Right cardiac atrium (tissue), 5 donors: ENCODE results near the gene FBH1. TPM values are rescaled to one million over a fixed set of nuclear protein-coding genes. Genes with fewer than 3 reads are reported as not detected.
"Not testable (repeated sequence)": the region's sequence is repeated elsewhere in the genome, so short reads cannot be mapped to it uniquely, and the experiment has no call there.

Experiments used
- ATAC-seq, 2 donors: fragments of 200-7000 bp; cut with Tn5 transposase; one replicate each; pipeline versions ENCODE4 v1.8.0 to v1.9.1; 2020; ENCODE audit warnings: moderate library complexity in 2 of 2, mild to moderate bottlenecking in 1 of 2
- DNase-seq, 3 donors: peaks; one replicate each; pipeline ENCODE4 v3.0.0-alpha.2; 2020
- H3K27ac ChIP-seq: one replicate; pipeline ENCODE4 v1.5.1; 2013; ENCODE audit warnings: mild to moderate bottlenecking, low read length, control low read depth, moderate library complexity
- H3K27me3 ChIP-seq: one replicate; pipeline ENCODE4 v1.6.1; 2013; ENCODE audit not compliant: control insufficient read depth, insufficient read depth
- H3K4me1 ChIP-seq: one replicate; pipeline ENCODE4 v1.6.1; 2013; ENCODE audit warnings: low read length; ENCODE audit not compliant: control insufficient read depth, insufficient read depth
- H3K4me3 ChIP-seq: one replicate; pipeline ENCODE4 v1.5.1; 2013; ENCODE audit warnings: low read length, control low read depth
- H3K9me3 ChIP-seq: one replicate; pipeline ENCODE4 v1.6.1; 2013; ENCODE audit warnings: low read length; ENCODE audit not compliant: control insufficient read depth
- WGBS: extraction: QIAGEN DNeasy Blood & Tissue Kit; methylation state at CpG from one replicate; pipeline ENCODE4 v1.1.7; 2013; 5-methylcytosine and 5-hydroxymethylcytosine counted together
- intact Hi-C, 4 donors: fragments of 100-400 bp; cut with DNase I; formaldehyde crosslinking; loops; one replicate each; pipeline versions ENCODE4 v1.11.0 to v1.14.0; 2022 to 2023
- long read RNA-seq, 4 donors: library from polyadenylated mRNA; unstranded; transcript quantifications; one replicate each; pipeline ENCODE4 v2.0.0, GENCODE V29; 2020 to 2021
- polyA plus RNA-seq: library from polyadenylated mRNA; stranded (reverse); fragments of 200-250 nt; gene quantifications from one replicate; pipeline ENCODE4 v1.2.3, GENCODE V29; 2013
- total RNA-seq, 4 donors: library from RNA; stranded (reverse); fragmentation: NEBNext Ultra II Directional; extraction: Animal tissue kit (Norgen Biotek cat#: 25700); gene quantifications; one replicate each; pipeline ENCODE4 v1.2.1, GENCODE V29; 2021
- donor health status: healthy with polysubstance abuse.
- donor health status: DM: no; HTN: yes; CAD: no.
- donor health status: DM: no; HTN: no; CAD: no.
- donor health status: DM: no; HTN: yes; CAD: no; lungs with severe emphysema.
- donor health status: DM: yes; HTN: yes; CAD: no.

Gene FBH1
- total RNA-seq (10 to 100 TPM; 75.6 to 82.1 (median 77.4) TPM), polyA plus RNA-seq (49.3 TPM)
- long read RNA-seq, donor 1, transcript FBH1-201 (21 exons, 3,560 nt), result major isoform, 116 of 232 reads
- long read RNA-seq, donor 1, partial matches to known transcripts, result 59 of 232 reads
- long read RNA-seq, donor 1, other reads (novel, unspliced or antisense), result 56 of 232 reads
- long read RNA-seq, donor 2, transcript FBH1-201 (21 exons, 3,560 nt), result major isoform, 65 of 109 reads
- long read RNA-seq, donor 2, partial matches to known transcripts, result 22 of 109 reads
- long read RNA-seq, donor 2, other reads (novel, unspliced or antisense), result 22 of 109 reads
- long read RNA-seq, donor 3, transcript FBH1-201 (21 exons, 3,560 nt), result major isoform, 79 of 156 reads
- long read RNA-seq, donor 3, partial matches to known transcripts, result 32 of 156 reads
- long read RNA-seq, donor 3, other reads (novel, unspliced or antisense), result 42 of 156 reads
- long read RNA-seq, donor 4, transcript FBH1-201 (21 exons, 3,560 nt), result major isoform, 39 of 85 reads
- long read RNA-seq, donor 4, partial matches to known transcripts, result 20 of 85 reads
- long read RNA-seq, donor 4, other reads (novel, unspliced or antisense), result 26 of 85 reads

DNA sequence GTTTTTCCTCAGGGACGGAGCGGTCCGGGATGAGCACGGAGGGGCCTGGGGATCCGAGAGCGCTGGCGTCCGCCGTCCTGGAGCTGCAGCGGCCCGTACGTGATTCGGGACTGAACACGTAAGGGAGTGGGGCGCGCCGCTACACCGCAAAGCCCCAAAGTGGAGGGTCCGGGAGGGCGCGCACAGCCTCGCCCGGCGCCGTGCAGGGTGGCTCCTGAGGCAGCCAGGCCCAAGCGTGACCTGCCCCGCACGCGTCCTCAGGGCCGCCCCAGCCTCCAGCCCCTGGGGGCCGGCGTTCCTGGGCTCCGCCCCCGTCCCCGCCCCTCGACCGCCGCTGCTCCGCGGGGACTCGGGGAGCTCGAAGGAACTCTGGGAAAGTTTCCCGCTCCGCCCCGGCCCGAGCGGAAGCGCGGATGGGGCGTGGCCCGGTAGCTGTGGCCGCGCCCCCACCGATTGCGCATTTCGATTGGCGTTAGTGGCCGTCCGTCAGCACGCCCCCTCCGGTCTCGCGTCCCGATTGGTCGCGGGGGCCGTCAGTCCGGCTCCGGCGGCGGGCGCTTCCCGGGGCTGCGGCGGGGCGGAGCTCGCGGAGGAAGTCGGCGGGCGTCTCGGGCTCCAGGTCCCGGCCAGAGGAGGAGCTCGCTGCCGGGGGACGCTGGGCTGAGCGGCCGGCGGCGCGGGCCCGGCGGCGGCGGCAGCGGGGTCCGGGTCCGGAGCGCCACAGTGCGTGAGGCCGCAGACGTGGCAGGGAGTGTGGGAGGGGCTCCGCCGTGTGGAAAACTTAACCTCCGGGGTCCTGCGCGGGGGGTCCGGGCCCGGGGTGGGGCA, at the start of gene FBH1, which contains the start of gene ANKRD16:
Gene FBH1, plus strand, starts transcription at position 620 of the 828 bp plus-strand sequence. Its CDS starts 103 bp downstream, at position 723.
Gene ANKRD16, minus strand, starts transcription at position 270 of the 828 bp plus-strand sequence. CDS start 539 bp downstream, outside the sequence.
- peak; percentile 97 for ATAC-seq
- Histone ChIP-seq H3K4me1 (peaks cover 5% of the 10 kb centered on the region), H3K27me3 (no peaks in the 10 kb centered on the region), H3K4me3 (peak within 1 kb of the TSS; percentile 95), H3K27ac (peak within 1 kb of the TSS; percentile 83), H3K9me3 (no peaks in the 10 kb centered on the region)
- intact Hi-C loops, result loop anchor here in 1 of 4 donors (5.0 kb wide), 1 partner anchor 78 kb away; the partner anchor contains the start of gene GDI2
- DNase-seq, result peak; percentile 99 to 100 (median 99)
- WGBS, result under 1% methylated on average over 109 of the region's 109 CpGs

GRCh38 chr10:5840314-5841307, 49.4 kb upstream of the FBH1 start:
- DNase-seq (peak; percentile 63 to 75 (median 74)), ATAC-seq (peak; percentile 77 to 79)
- WGBS, result 34% methylated on average over 40 of the region's 40 CpGs
- Histone ChIP-seq H3K9me3 (no peaks in the 10 kb centered on the region), H3K27me3 (no peaks in the 10 kb centered on the region), H3K27ac (no peak overlapping the region), H3K4me3 (no peak overlapping the region), H3K4me1 (no peaks in the 10 kb centered on the region)
- intact Hi-C loops, result no loop called here

DNA sequence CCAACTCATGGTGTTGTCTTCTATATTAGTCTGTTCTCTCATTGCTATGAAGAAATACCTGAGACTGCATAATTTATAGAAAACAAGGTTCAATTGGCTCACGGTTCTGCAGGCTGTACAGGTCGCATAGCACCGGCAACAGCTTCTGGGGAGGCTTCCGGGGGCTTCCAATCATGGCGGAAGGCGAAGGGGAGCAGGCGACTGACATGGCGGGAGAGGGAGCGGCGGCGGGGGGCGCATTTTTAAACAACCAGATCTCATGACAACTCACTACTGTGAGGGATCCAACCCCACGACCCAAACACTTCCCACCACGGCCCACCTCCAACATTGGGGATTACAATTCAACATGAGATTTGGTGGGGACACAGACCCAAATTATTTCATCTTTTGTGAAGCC, 48.1 kb upstream of the FBH1 start:
- ATAC-seq (no peak), DNase-seq (no peak)
- Histone ChIP-seq H3K4me1 (no peaks in the 10 kb centered on the region), H3K27ac (no peak overlapping the region), H3K4me3 (no peak overlapping the region), H3K9me3 (no peaks in the 10 kb centered on the region), H3K27me3 (no peaks in the 10 kb centered on the region)
- intact Hi-C loops, result no loop called here
- 94% methylated on average over 14 of the region's 14 CpGs for WGBS

DNA sequence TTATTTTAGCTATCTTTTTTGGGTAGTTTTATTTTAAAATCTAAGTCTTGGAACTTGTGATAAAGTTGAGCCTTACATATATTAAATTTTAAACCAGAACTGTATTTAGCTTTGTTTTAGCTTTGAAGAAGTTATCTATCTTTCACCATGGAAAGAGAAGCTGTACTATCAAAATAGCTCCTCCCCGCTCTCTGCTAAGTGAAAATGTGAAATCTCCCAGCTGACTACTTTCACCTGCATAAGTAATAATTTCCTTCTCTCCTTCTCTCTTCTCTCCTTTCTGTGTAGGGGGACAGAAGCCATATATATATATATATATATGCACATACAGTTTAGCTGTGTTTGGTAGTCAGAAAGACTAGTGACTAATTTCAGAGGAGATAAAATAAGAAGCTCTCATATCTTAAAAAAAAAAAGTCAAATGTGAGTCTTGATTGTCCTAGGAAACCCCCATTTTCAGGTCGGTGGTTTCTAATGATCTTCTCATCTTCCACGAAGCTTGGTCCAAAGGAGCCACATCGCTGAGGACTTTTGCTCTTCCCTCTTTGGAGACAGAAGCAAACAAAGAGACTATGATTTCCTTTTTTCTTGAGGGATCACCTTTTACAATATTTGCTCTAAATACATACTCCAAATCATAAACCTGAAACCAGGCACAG, 46.2 kb upstream of the FBH1 start:
- Histone ChIP-seq H3K4me1 (no peaks in the 10 kb centered on the region), H3K27me3 (no peaks in the 10 kb centered on the region), H3K27ac (no peak overlapping the region), H3K4me3 (no peak overlapping the region), H3K9me3 (no peaks in the 10 kb centered on the region)
- WGBS, result 65% methylated on average over 4 of the region's 4 CpGs
- ATAC-seq (no peak), DNase-seq (no peak)
- intact Hi-C loops, result no loop called here

- ATAC-seq, result no peak
- no peaks in the 10 kb centered on the region for H3K9me3 ChIP-seq
- no peaks in the 10 kb centered on the region for H3K27me3 ChIP-seq
- no peak overlapping the region for H3K27ac ChIP-seq
- no peak overlapping the region for H3K4me3 ChIP-seq
- 61% methylated on average over 13 of the region's 13 CpGs for WGBS
- no peak for DNase-seq
- intact Hi-C loops, result no loop called here
- H3K4me1 ChIP-seq, result no peaks in the 10 kb centered on the region
Measured at GRCh38 chr10:5844345-5845055, 45.5 kb upstream of the FBH1 start.

DNA sequence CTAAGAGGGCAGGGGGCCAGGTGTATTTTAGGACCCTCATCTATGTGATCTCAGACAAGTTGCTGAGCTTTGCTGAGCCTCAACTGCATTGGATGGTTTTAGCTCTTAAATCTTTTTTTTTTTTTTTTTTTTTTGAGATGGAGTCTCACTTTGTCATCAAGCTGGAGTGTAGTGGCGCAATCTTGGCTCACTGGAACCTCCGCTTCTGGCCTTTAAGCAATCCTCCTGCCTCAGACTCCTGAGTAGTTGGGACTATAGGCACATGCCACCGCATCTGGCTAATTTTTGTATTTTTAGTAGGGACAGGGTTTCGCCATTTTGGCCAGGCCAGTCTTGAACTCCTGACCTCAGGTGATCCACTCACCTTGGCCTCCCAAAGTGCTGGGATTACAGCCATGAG, 43.4 kb upstream of the FBH1 start:
- peak in 1 of 2 donors; percentile 11 for ATAC-seq
- 97% methylated on average over 4 of the region's 4 CpGs for WGBS
- H3K9me3 ChIP-seq, H3K27ac ChIP-seq, H3K4me1 ChIP-seq, H3K4me3 ChIP-seq, intact Hi-C loops, H3K27me3 ChIP-seq, DNase-seq: not testable (repeated sequence)

DNA sequence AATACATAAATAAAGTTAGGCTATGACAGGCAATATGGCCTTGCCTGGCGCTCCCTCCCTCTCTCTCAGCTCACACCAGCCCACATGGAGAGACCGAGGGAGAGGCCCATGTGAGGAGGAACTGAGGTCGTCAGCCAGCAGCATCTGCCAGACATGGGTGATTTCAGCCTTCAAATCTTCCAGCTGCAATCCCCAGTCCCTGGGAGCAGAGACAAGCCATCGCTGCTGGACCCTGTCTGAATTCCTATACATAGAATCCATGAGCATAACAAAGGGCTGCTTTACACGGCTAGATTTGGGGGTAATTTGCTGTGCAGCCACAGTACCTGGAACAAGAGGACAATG, 35.9 kb upstream of the FBH1 start:
- ATAC-seq, result no peak
- H3K27ac ChIP-seq, result no peak overlapping the region
- no peaks in the 10 kb centered on the region for H3K4me1 ChIP-seq
- no peak for DNase-seq
- intact Hi-C loops, result no loop called here
- no peaks in the 10 kb centered on the region for H3K9me3 ChIP-seq
- 64% methylated on average over 5 of the region's 5 CpGs for WGBS
- no peaks in the 10 kb centered on the region for H3K27me3 ChIP-seq
- H3K4me3 ChIP-seq, result no peak overlapping the region

DNA sequence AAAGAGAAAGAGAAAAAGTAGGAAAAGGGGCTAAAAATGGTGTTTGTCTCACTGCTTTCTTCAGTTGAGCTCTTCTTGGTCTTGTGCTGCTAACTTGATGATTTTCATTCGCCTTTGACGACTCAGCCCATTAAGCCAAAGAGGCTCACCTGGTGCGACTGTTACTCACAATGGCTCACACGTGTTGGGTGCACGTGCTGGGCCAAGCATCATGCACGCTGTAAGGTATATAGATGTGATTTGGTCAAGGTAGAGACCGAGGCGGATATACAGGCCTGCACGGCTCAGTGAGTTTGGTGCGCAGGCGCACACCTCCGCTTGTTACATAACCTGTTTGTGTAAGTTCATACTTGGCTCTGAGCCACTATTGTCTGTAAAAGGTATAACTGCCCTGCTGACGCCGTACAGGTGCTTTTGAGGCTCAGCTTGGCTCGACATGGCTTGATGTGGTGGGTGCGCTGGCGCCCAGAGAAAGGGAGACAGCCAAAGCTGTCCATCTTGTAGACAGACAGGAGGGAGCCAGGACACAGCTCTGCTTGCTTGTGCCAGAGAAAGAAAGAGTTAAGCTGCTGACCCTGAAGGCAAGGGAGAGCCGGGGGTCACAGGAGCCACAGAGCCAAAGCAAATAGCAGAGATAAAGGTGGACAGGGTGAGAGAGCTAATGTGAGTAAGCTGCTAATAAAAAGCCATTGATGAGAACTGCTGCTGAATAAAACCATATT, 33.9 kb upstream of the FBH1 start:
- no peaks in the 10 kb centered on the region for H3K9me3 ChIP-seq
- no peak for ATAC-seq
- no peak overlapping the region for H3K4me3 ChIP-seq
- no peak overlapping the region for H3K27ac ChIP-seq
- WGBS, result 87% methylated on average over 18 of the region's 18 CpGs
- no peak for DNase-seq
- intact Hi-C loops, result no loop called here
- no peaks in the 10 kb centered on the region for H3K4me1 ChIP-seq
- H3K27me3 ChIP-seq, result no peaks in the 10 kb centered on the region

DNA sequence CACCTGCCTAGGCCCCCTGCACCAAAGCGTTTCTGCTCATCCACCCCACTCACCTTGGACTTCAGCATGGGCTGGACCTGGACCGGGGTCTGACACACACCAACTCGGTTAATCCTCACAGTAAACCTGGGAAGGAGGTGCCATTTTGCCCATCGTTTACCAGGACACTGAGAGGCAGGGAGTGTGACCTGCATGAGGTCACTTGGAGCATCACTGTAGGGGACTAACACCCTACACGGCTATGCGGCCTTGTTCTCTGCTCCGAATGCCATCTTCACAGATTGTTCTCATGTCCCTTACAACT, 33.4 kb upstream of the FBH1 start:
- intact Hi-C loops, result no loop called here
- no peak for DNase-seq
- H3K4me1 ChIP-seq, result no peaks in the 10 kb centered on the region
- ATAC-seq, result no peak
- 60% methylated on average over 7 of the region's 7 CpGs for WGBS
- H3K9me3 ChIP-seq, result no peaks in the 10 kb centered on the region
- H3K27ac ChIP-seq, result no peak overlapping the region
- no peak overlapping the region for H3K4me3 ChIP-seq
- H3K27me3 ChIP-seq, result no peaks in the 10 kb centered on the region
